NOMO-1 treated with DMSO at 0.1 percent for 48 hours (cell line): Measurements from ENCODE around the gene XKR7.
"Not testable (repeated sequence)": the region's sequence is repeated elsewhere in the genome, so short reads cannot be mapped to it uniquely, and the experiment has no call there.

Experiments used
- DNase-seq: peaks from one replicate; lab custom pipeline; 2025; ENCODE audit not compliant: unreplicated experiment; lab: John Stamatoyannopoulos, UW

Gene XKR7

DNA sequence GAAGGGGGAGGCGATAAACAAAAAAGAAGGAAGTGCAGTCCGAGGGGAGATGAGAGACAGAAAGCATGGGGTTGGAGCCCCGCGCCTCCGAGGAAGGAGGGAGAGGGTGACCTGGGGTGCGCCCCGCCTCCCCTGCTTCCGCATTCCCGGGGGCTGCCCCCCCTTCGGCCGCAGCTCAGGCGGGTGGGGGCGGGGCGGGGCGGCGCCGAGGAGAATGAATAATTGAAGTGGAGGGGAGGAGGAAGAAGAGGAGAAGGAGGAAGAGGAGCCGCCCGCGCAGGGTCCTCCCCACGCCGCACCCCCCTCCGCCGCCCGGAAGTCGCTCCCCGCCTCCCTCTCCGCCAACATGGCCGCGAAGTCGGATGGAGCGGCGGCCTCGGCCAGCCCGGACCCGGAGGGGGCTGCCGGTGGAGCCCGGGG lies at the start of gene XKR7:
Gene XKR7, plus strand, starts transcription at position 322 of the 420 bp plus-strand sequence. Its CDS starts 25 bp downstream, at position 347.
- peak; percentile 65 for DNase-seq

DNA sequence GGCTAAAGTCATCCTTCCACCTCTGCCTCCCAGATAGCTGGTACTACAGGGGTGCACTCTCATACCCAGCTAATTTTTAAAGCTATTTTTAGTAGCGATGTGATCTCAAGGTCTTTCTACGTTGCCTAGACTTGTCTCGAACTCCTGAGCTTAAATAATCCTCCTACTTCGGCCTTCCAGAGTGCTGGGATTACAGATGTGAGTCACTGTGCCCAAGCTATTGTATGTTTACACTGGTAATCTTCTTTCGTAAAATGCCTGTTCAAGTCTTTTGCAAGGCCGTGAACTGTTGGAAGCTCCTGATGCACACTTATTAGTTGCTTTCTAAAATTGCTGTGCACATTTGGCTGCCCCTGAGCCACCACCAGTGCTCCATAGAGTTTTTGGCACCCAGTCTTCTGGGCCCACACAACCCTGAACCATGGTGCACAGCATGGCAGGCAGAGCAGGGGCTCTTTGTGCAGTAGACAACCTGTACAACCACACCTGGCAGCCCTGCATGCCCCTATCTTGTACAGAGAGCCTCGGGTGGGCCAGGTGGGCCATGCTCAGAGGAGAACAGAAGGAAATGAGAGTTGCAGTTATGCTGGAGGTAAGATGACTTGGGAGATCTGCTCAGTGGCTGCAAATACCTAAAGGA lies 49.4 kb upstream of the XKR7 start:
- no peak for DNase-seq

GRCh38 chr20:31919410-31920155 lies 48.4 kb upstream of the XKR7 start:
- no peak for DNase-seq

DNA sequence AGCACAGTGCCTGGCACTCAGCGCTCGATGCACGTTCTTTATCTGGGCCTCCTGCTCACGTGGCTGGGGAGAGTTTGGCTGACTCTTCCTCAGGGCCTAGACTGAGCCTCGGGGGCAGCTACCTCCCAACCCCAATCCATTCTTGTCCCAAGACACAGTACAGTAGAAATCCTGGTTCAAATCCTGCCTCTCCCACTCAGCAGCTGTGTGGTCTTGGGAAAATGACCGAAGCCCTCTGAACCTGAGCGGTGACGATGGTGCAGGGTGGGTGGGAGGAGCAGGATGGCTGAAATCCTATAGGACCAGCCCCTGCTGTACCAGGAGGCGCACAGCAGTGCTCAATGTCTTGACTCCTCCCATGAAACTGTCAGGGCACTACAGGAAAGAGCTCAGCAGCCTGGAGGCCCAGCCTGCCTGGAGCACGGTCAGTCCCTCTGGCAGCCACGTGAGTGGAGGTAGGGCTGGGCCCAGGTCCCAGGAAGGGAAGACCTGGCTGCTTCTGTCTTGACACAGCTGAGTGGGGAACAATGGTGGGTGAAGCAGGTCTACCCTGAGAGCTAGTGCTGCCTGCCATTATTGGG lies 47.6 kb upstream of the XKR7 start:
- no peak for DNase-seq

GRCh38 chr20:31921480-31921879 lies 46.5 kb upstream of the XKR7 start:
- not testable (repeated sequence) for DNase-seq

- peak; percentile 21 for DNase-seq
These were observed 45.8 kb upstream of the XKR7 start for GRCh38 chr20:31922181-31922580.

DNA sequence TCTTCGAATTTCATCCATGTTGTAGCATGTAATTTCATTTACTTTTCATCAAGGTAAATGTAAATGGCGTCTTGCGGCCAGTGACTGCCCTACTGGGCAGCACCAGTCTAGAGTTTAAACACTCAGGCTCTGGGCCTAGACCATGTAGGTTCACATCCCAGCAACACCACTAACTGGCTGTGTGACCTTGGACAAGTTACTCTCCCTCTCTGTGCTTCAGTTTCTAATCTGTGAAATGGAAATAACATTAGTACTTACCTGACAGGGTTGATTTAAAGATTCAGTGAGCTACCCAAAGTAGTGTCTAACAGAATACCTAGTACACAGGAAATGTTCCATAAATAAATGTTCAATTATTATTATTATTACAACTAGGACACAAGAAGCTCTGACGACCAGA lies 45.4 kb upstream of the XKR7 start:
- DNase-seq = no peak

GRCh38 chr20:31923388-31924331 lies 44.3 kb upstream of the XKR7 start:
- DNase-seq = no peak

DNA sequence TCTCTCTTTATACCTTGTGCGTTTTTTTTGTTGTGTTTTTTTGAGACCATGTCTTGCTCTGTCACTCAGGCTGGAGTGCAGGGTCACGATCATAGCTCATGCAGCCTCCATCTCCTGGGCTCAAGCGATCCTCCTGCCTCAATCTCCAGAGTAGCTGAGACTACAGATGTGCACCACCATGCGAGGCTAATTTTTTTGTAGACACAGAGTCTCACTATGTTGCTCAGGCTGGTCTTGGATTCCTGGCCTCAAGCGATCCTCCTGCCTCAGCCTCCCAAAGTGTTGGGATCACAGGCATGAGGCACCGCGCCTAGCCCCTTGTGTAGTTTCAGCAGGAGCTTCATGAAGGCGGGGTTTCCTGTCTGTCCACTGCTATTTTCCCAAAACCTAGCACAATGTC lies 43.4 kb upstream of the XKR7 start:
- no peak for DNase-seq

DNA sequence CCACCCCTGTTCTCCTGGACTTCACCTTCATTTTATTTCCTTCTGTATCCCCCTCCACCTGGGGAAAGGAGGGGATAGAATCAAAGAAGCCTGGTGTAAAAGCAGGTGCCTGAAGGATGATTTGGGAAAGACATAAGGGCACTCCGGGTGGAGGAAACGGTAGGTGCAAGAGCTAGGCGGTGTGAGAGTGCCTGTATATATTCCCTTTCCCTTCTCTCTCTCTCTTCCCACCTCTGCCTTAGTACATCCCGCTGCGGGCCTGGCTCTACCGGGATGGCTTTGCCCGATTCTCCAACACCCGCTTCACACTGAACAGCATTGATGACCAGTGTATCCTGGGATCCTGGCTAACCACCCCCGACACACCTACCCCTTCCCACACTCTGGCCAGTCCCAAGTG lies 42.3 kb upstream of the XKR7 start:
- DNase-seq = no peak

GRCh38 chr20:31926493-31926892 lies 41.5 kb upstream of the XKR7 start:
- DNase-seq = no peak

GRCh38 chr20:31927627-31928159 lies 40.3 kb upstream of the XKR7 start:
- DNase-seq = no peak

DNA sequence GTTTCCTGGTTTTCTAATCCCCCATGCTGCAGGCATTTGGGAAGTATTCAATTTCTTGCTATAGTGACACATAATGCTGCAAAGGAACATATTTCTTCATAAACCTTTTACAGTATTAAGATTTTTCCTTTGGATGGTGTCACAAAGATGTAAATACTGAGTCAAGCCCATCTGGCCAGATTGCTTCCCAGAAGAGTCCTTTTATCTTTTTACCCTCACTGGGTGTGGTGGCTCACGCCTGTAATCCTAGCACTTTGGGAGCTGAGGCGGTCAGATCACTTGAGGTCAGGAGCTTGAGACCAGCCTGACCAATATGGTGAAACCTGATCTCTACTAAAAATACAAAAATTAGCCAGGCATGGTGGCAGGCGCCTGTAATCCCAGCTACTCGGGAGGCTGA lies 38.3 kb upstream of the XKR7 start:
- DNase-seq = not testable (repeated sequence)

DNA sequence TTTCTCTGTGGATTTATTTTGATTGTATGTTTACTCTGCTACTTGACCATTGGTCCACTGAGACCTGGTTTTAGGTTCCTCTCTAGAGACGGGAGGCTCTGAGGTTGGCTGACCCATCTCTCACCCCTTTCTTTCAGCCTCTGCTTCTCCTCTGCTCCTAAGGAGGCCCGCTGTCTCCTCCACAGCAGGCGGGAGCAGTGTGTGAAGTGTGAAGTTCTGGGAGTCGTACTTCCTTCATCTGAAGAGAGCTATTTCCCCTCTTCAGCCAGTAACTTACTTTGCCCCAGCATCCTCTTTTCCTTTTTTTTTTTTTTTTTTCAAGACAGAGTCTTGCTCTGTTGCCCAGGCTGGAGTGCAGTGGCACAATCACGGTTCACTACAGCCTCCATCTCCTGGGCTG lies 37.2 kb upstream of the XKR7 start:
- DNase-seq = peak; percentile 26

- no peak for DNase-seq
These were observed 34.3 kb upstream of the XKR7 start for GRCh38 chr20:31933698-31934097.

DNA sequence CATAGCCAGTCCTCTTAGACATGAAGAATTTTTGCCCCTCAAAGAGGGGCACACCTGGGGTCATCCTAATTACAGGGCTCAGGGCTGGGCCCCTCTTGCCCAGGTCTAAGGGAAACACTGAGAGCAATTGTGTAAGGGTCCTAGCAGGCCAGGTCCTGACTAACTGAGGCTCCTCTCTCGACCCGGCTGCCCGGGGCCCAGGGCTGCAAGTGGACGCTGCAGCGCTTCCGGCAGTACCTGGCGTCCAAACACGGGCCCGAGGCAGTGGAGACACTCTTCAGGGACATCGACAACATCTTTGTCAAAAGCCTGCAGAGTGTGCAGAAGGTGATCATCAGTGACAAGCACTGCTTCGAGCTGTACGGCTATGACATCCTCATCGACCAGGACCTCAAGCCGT lies 33.5 kb upstream of the XKR7 start:
- DNase-seq = no peak

- no peak for DNase-seq
These were observed 32.8 kb upstream of the XKR7 start for GRCh38 chr20:31934968-31935764.

DNA sequence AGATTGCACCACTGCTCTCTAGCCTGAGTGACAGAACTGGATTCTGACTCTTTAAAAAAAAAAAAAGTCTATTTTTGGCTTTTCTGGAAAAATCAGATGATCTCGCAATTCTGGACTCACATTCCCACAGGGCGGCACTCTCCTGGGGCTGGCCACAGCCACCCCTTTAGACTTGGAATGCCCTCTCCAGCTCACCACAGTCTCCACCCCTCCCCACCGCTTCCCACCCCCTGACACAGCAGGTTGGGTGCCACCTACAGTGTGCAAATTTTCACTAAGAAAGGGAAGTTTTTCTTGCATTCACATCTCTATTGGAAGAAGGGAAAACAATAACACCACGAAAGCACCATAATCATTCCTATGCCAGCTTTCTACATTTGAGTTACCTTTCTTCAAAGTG lies 31.5 kb upstream of the XKR7 start:
- DNase-seq = no peak

- DNase-seq = no peak
These were observed 30.1 kb upstream of the XKR7 start for GRCh38 chr20:31937820-31938219.

- DNase-seq = no peak
These were observed 28.3 kb upstream of the XKR7 start for GRCh38 chr20:31939661-31940060.
